Amniotic stem cell (primary cell): ENCODE data around the gene GLT1D1.

Experiments
- DNase-seq: peaks from one replicate; lab custom pipeline; 2025; lab: John Stamatoyannopoulos, UW

Gene GLT1D1

DNA sequence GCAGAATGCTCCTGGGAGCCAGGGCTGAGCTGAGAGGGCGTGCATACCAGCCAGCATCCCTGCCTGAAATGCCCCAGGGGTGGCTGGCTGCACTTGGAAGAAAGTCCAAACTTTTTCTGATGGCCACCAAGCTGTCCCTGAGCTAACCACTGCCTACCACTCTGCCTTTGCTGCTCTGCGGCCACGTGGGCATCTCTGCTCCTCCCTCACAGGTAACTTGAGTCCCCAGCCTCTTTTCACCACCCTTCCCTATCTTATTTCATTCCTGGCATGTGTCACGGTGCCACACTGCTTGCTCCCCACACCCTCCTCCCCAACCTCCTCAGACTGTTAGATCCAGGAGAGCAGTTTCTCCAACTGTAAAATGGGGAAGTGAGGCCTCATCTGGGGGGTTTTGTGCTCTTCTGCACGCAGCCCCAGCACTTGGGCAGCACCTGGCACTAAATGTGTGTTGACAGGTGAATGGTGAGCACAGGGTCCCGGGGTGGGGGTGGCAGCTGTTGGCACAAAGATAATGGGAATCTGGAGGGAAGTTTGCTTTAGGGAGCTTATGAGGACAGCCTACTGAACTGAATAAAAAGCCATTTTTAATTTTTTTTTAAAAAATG, 113.0 kb downstream of the GLT1D1 start:
- no peak for DNase-seq

DNA sequence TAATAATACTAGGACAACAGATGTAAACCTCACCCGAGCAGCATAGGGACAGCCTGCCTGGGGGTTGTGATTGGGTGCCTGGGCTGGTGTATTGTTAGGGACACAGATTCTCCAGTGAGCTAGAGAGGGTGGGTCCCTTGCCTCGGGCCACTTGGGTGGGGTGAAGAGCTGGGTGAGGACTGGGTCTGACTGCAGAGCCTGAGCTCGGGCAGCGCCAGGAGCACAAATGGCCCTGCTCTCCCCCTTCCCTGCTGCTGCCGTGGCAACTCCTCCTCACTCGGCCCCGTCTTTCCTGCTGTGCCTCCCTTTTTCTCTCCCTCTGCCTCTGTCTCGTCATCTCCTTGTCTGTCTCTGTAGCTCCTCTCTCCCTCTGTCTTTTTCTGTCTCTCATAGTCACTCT, 115.4 kb downstream of the GLT1D1 start:
- DNase-seq: no peak

DNA sequence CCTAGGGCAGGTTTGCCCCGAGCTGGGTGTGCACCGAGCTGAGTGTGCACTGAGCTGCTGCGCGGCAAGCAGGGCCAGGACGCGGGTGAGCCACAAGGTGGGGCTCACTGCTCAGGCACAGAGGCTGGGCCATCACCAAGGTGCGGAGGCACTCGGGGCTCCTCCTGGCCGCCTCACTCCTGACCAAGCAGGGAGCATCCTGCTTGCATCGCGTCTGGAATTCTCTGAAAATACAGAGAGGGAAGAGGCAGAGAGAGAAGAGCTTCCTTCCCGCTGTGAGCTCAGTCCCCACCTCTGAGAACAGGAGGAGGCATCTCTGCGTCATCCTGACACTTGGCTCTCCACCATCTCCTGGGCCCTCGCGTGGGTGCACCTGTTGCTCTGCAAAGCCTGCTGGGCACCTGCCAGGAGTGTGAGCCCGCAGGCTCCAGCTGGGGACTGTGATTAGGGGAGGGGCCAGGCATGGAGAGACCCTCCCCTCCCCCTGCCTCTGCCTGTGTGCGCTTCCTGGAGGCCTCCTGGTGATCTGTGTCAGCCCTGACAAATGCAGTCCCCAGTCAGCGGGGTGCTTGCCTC, 116.3 kb downstream of the GLT1D1 start:
- no peak for DNase-seq

DNA sequence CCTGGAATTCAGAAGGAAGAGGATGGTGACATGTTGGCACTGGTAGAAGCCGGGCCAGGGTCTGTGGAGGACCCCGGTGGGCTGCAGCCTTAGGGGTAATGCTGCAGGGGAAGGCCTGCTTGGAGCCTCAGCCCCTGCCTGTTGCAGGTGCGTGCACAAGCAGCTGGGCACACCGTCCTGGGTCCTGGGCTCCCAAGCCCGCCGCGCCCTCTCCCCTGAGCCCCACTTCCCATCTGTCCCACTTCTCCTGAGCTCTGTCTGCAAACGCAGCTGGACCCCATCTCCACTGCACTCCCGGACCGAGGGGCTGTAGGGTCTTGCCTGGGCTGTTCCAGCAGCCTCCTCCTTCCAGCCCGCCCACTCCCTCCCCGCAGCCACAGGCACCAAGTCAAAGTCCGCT, 116.8 kb downstream of the GLT1D1 start:
- no peak for DNase-seq

DNA sequence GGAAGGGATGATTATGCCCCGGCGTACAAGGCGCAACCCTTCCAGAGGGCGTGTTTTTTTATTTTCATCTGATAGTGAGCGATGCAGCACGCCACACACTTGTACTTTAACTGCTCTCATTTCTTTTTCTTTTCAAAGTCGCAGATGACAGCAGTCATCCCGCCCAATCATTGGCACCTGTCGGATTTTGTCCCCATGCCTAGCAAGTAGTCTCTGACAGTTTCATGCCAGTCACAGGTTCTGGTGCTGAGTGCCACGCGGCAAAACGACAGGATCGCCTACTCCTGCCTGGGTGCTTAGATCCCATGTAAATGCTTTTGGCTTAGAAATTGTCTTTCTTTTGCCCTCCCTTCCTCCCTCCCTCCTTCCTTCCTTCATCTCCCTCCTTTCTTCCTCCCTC, 117.7 kb downstream of the GLT1D1 start:
- DNase-seq: no peak

DNA sequence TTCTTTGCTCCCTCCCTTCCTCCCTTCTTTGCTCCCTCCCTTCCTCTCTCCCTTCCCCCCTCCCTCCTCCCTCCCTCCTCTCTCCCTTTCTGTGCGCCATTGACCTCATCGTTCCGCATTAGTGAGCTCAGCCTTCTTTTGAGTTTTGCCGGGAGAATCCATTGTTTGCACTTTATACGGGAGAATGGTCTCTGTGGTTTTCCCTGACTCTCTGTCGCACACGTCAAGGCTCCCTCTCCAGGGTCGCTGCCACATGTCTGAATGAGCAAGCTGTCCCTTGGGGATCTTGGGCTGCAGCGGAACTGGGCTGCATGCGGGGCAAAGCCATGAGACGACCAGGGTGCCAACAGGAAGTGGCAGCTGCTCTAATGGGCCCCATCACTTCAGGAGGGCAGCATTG, 118.5 kb downstream of the GLT1D1 start:
- DNase-seq: no peak

DNA sequence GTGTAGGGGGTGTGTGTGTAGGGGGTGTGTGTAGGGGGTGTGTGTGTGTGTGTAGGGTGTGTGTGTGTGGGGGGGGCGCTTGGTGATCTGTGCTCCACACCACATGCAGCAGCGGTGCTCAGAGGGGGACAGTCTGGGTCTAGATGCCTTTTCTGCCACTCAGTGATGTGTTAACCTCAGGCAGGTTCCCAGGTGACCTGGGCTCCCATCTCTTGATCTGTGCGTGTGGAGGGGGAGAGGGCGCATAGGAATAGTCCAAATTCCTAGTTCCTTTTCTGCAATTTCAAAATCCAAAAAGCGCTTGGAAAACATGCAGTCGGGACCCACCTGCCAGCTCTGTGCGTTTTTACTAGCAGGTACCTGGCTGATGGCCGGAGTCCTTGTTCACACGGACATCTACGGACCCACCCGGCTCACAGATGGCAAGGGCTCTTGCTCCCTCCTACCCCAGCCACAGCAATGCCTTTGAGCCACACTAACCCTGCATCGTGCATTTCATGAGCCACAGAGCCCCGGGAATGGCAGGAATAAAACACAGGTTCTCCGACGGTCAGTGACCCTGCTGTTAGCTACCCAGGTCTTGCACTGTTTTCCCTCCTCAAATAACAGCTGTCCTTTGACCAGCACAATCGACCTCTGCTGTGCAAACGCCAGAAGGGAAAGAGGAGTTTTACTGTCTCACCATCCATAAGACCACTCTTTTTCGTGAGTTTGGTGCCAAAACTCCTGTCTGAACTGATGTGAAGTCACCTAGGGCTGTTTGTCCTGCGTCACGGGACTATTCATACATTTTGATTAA, 120.8 kb downstream of the GLT1D1 start:
- no peak for DNase-seq

DNA sequence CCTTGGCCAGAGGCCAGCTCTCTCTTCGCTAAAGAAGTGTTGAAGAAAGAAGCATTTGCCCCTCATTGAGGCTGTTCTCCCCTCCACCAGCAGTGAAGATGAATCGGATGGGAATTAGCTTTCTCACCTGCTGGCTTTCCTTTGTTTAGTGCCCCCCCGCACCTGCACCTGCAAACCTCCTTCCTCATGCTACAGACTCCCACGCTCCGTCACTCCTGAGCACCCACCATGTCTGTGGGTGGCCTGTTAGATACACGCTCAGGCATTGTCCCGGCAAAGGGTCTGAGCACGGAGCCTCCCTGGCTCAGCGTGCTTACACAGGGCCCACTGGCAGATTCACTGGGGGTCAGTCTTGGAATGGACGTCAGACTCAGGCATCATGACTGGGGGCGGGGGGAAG, 121.6 kb downstream of the GLT1D1 start:
- no peak for DNase-seq

DNA sequence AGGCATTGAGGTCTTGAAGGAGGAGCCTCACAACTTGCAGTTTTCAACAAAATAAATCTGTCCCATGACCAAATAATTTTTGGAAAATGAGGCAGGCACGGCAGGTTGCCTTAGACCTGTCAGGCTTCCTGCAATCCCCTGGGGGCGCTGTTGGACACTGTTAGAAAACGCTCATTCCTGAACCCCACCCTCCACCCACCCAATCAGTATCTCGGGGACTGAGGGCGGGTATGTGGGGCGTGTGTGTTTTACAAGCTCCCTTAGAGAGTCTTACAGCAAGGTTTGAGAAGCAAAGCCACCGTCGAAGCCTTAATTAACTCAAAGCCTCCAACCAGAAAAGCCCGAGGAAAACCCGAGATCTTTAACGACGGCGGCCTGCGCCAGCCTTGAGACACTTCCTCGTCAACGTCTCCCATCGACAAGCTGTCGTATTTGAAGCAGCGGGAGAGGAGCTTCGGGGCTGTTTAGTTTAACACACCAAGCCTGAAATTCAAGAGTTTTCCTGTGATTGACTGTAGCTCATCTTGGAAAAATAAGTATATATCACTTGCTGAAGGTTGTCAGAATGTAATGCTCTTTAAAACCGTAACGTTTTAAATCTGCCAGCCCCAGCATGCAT, 123.0 kb downstream of the GLT1D1 start:
- no peak for DNase-seq

DNA sequence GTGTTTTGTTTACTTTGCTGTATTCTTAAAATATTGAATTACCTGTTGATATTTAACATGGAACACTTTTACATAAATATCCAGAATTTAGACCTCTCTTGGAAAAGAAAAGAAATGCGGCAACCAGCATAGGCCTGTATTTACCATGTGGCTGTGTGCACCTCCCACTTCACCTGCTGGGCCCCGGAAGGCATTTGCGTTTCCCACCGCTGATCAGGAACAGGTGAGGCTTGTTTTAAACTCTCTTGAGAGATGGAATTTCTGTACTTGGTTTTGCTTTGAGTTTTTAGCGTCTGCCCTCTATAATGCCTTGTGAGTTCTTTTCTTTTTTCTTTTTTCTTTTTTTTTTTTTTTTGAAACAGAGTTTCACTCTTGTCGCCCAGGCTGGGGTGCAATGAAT, 124.2 kb downstream of the GLT1D1 start:
- DNase-seq: no peak

DNA sequence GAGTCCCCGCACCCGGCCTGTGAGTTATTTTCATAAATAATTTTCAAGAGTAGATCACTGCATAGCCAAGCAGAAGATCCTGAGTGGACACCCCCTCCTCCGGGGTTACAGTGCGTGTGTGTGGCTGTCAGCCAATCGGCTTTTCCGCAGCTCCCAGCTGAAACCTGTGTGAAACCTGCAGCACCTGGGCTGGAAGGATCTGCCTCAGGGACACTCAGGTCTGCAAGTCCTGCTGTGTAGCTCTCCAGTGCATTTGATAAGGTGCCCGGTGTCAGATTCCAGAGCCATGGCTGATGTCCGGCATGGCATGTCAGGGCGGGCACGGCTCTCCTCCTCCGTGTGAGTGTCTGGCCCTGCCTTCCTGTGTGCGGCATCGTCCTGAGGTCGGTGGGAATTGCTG, 124.8 kb downstream of the GLT1D1 start:
- no peak for DNase-seq

DNA sequence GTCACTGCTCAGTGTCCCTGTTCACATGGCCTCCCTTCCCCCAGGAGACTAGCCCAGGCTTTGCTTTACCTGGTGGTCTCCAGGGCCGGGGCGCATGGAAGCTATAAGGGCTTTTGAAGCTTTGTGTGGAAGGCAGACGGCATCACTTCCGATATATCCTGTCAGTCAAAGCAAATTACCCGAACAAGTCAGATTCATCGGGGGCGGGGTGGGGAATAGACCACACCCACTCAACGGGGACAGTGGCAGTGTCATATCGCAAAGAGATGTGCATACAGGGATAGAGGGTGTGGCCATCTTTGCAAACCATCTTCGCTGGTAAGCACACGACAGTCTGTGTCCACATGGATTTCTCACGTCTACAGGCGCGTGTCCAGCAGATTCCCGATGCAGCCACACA, 127.3 kb downstream of the GLT1D1 start:
- no peak for DNase-seq

DNA sequence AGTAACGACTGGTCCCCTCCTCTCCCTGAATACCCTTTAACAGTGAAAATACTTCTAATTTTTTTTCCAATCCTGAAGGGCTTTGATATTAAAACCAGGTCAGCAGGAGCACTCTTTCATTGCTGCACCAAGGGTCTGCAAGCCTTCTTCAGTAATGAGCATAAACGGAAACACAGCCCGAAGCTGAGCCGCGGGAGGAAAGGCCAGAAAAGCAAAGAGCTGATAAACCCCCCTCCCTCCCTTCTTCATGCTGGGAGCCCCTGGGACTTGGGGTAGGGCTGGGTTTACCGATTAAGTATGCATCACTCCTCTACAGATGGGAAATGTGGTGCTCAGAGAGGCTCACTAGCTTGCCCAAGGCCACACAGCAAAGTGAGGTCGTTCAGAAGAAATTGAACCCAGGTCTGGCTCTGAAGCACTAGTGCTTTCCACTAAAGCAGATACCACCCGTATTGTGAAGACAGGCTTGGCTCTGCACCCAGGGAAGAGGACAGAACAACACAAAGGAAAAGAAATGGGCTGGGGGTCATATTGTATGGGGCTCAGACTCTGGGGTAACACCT, 128.8 kb downstream of the GLT1D1 start:
- DNase-seq: no peak

DNA sequence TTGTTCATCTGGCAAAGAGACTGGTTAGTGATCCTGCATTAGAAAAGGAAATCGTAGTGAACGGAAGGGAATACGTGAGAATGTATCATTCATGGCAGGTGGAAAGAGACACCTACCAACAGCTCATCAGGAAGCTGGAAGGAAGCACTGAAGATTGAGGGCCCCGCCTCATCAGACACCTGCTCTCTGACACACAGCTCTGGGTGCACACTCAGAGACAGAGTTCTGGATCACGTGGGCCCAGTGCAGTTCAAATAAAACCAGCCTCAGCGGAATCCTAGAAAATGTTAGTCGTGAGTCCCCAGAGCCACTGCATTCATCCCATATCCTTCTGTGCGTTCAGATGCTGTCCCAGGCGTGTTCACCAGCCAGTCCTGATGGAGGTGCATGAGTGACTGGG, 129.7 kb downstream of the GLT1D1 start:
- no peak for DNase-seq

DNA sequence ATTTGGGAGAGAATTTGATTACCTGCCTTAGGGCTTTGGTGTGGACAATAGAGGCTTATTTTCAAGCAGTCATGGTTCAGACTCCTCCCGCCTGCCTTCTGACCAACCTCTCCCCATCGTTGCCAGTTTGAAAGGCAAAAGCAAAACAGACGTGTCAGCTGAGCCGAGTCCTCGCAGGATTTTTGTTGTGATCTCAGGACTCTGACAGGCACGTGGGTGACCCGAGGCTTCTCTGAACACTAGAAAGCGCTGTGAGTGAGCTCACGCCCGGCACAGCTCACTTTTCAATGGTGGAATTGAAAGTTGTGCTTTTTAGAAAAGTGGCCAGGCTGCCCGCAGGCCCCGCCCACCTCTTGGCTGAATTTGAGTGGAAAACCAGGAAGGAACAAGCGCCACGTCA, 130.1 kb downstream of the GLT1D1 start:
- no peak for DNase-seq

DNA sequence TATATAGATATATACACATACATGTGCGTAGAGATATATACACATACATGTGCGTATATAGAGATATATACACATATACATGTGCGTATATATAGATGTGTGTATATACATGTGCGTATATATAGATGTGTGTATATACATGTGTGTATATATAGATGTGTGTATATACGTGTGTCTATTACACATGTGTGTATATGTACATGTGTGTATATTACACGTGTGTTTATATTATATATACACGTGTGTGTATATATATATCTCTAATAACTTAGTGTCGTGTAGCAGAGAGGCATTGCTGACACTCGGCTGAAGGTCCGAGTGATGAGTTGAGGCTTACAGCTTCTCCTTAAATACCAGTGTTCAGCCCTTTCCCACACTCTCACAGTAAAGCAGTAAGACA, 133.7 kb downstream of the GLT1D1 start:
- DNase-seq: no peak

DNA sequence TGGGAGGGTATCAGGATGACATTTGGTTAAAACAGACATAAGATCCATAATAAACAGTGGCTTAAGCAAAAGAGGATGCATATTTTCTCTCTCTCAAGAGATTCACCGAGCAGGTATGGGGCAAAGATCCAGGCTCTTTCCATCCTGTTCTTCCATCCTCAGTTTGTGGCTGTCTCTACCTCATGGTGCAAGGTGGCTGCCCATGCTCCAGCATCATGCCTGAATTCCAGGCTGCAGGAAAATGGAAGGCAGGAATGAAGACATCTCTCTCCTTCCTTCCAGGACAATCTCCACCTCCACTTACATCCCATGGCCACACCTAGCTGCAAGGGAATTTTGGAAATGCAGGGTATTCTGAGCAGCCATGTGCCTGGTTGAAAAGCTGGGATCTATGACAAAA, 136.0 kb downstream of the GLT1D1 start:
- DNase-seq: no peak

DNA sequence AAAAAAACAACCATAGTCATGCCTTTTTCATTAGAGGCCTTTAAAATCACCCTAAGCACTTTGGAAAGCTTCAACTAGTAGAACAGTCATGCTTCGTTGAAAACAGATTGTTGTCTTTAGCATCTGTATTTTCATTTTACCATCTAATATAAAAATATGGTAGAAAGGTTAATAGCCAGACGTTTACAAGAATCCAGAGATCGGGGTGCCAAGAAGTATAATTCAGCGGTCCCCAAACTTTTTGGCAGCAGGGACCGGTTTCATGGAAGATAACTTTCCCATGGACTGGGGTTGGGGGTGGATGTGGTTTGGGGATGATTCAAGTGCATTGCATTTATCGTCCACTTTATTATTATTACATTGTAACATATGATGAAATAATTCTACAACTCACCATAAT, 138.4 kb downstream of the GLT1D1 start:
- no peak for DNase-seq

DNA sequence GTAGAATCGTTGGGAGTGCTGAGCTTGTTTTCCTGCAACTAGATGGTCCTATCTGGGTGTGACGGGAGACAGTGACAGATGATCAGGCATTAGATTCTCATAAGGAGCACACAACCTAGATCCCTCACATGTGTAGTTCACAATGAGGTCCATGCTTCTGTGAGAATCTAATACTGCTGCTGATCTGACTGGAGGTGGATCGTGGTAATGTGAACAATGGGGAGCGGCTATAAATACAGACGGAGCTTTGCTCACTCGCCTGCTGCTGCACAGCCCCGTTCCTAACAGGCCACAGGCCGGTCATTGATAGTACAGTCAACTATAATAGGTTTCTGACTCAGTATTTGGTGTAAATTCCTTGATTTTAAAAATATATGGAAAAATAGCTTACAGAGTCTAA, 138.8 kb downstream of the GLT1D1 start:
- no peak for DNase-seq

DNA sequence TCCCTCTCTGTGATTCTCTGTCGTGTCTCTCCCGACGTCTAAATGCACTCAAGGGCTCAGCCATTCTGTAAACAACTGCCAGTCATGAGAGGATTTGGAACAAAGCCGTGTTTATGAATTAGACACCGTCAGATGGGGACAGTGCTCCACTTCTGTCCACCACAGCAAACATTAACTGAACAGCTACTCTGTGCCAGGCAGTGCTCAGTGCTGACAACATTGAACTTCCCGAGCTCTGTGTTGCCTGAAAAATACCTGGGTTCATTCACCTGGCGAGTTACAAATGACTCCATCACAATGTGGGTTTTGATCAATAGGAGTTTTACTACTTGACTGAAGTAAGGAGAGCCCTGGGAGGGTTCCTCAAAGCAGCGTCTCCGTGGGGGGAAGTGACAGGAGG, 139.3 kb downstream of the GLT1D1 start:
- DNase-seq: no peak

DNA sequence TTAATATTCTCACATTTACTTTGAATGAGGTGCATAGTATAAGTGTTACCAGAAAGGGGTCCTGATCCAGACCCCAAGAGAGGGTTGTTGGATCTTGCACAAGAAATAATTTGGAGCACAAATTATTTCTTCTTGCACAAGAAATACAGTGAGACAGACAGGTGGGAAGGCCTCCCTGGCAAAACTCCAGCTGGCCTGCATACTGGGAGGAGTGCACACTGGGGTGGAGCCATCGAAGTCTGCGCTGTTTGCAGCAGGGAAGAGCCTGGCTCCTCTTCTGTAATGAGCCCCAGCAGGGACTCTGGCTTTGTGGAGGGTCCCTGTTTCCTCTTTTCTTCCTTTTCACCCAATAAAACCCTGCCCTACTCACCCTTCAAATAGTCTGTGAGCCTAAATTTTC, 141.6 kb downstream of the GLT1D1 start:
- DNase-seq: no peak

DNA sequence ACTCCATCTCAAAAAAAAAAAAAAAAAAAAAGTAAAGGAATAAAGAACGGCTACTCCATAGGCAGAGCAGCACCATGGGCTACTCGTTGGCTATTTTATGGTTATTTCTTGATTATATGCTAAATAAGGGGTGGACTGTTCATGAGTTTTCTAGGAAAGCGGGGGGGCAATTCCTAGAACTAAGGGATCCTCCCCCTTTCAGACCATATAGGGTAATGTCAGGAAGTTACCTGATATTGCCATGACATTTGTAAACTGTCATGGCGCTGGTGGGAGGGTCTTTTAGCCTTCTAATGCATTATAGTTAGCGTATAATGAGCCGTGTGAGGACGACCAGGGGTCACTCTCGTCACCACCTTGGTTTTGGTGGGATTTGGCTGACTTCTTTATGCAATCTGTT, 142.3 kb downstream of the GLT1D1 start:
- no peak for DNase-seq

DNA sequence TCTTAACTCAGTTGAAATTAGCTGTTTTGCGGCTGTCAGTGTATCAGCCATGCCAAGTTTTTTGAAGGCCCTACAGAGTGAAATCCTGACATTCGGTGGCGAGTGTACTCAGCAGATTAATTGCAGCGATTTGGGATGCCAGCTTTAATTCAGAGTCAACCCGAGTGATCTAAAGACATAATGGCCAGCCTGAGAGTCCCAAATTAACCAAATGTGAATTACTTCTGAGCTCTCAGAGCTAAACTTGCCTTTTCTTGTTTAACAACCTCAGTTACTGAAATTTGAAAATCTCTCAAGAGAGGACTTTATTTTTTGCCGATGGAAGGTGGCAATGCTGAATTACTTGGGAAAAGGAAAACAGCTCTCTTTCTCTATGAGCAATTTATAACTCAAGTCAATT, 148.5 kb downstream of the GLT1D1 start:
- no peak for DNase-seq
